ENCODE data around the gene GGA1.

The GGA1 gene, protein sequence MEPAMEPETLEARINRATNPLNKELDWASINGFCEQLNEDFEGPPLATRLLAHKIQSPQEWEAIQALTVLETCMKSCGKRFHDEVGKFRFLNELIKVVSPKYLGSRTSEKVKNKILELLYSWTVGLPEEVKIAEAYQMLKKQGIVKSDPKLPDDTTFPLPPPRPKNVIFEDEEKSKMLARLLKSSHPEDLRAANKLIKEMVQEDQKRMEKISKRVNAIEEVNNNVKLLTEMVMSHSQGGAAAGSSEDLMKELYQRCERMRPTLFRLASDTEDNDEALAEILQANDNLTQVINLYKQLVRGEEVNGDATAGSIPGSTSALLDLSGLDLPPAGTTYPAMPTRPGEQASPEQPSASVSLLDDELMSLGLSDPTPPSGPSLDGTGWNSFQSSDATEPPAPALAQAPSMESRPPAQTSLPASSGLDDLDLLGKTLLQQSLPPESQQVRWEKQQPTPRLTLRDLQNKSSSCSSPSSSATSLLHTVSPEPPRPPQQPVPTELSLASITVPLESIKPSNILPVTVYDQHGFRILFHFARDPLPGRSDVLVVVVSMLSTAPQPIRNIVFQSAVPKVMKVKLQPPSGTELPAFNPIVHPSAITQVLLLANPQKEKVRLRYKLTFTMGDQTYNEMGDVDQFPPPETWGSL

DNA sequence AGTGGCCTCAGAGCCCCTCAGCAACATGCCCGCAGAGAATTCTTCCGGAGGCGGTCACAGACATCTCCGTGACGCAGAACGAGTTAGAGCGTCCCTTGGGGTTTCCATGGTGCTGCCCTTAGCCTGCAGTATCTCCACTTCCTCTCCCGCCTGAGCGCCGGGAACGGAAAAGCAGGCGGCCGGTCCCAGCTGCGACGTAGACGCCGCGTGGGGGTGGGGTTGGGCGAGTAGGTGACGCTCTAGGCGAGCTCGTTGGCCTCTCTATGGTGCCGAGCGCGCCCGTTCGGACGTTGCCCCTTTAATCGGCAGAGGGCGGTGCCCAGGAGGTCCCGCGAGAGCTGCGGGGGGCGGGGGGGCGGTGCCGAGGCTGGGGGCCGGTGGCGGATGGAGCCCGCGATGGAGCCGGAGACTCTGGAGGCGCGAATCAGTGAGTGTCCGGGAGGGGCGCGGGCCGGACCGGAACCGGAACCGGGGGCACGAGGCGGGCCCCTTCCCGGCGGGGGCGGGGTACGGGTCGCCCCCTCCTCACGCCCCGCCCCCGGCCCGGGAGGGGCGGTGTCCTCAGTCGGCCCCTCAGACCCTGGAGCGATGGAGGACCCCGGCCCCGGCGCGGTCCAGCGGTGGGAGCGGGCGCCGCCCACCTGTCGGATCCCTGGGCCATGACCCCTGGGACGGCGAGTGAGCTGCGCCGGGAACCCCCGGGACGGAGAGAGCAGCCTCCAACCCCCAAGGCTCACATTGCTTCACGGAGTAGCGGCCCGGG, at the start of gene GGA1:
Gene GGA1, plus strand, starts transcription at position 358 of the 763 bp plus-strand sequence. Its CDS starts 27 bp downstream, at position 385.
- H3K4me1 ChIP-seq (ENCODE audit: insufficient read depth, low read length) = peaks cover 42% of the 10 kb centered on the region
- no peaks in the 10 kb centered on the region for H3K36me3 ChIP-seq (ENCODE audit: insufficient read depth, low read length)
- H3K4me3 ChIP-seq (ENCODE audit: low read depth in 1 of 2, low read length in 2 of 2) = peak within 1 kb of the TSS; percentile 62 to 81
- peak within 1 kb of the TSS; percentile 78 for H3K9ac ChIP-seq (ENCODE audit: low read length)
- H3K9me3 ChIP-seq (ENCODE audit: low read length) = no peaks in the 10 kb centered on the region
- H3K27me3 ChIP-seq (ENCODE audit: control insufficient read depth in 1 of 2, insufficient read depth in 2 of 2, low read length in 2 of 2) = no peaks in the 10 kb centered on the region
- peak within 1 kb of the TSS; percentile 89 for H3K27ac ChIP-seq (ENCODE audit: low read depth, low read length)

DNA sequence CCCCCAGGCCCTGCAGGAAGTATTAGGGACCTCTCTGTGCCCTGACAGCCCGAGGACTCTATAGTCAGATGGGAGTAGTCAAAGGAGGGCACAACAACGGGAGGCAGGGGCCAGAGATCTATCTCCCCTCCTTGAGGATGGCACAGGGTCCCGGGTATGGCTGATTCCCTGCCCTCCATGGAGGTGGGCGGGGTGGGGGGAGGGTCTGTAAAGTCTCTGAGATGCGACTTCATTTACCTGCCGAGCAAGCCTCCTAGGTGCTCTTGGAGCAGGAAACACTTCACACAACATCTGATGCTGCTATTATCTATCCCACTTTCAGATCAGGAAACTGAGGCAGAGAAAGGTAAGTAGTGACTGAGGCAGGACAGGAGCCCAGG, 49.1 kb upstream of the GGA1 start:
- Histone ChIP-seq H3K4me3 (ENCODE audit: low read depth in 1 of 2, low read length in 2 of 2) (peak overlapping the region in 1 of 2 donors; percentile 43), H3K9me3 (ENCODE audit: low read length) (no peaks in the 10 kb centered on the region), H3K27ac (ENCODE audit: low read depth, low read length) (peak overlapping the region; percentile 59), H3K4me1 (ENCODE audit: insufficient read depth, low read length) (peaks cover 32% of the 10 kb centered on the region), H3K36me3 (ENCODE audit: insufficient read depth, low read length) (no peaks in the 10 kb centered on the region), H3K9ac (ENCODE audit: low read length) (peak overlapping the region; percentile 78), H3K27me3 (ENCODE audit: control insufficient read depth in 1 of 2, insufficient read depth in 2 of 2, low read length in 2 of 2) (peaks cover 0 to 3% of the 10 kb centered on the region in 2 donors)

DNA sequence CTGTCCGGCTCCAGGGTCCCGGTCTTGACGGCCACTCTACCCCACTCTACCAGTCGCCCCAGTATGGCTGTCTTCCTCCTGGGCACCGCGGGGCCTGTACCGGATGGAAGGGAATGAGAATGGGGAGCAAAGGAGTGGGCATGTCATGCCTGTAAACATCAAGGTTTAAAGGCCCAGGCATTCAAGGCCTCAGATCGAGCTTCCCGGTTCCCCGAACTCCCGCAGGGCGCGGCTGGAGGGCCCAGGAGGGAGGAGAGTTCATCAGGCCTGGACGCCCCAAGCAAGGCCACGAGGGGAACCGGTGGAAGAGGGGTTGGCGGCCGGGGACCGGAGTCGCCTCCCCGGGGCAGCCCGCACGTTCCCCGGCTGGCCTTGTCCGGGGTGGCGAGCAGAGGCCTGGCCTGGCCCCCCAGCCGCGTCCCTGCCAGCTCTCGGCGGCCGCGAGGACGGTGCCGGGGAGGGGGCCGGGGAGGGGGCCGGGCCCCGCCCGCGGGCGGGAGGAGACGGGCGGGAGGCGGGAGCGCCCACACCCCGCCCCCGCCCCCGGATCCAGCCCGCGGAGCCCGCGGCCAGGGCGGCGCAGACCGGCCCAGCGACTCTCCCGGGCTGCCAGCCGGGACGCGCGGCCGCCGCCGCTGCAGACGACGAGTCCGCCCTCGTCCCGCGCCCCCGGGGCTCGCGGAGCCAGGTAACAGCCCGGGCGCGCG, 48.6 kb upstream of the GGA1 start, which contains the start of gene CDC42EP1:
Gene CDC42EP1, plus strand, starts transcription at position 580 of the 707 bp plus-strand sequence. CDS start 5,870 bp downstream, outside the sequence.
- peaks cover 0 to 3% of the 10 kb centered on the region in 2 donors for H3K27me3 ChIP-seq (ENCODE audit: control insufficient read depth in 1 of 2, insufficient read depth in 2 of 2, low read length in 2 of 2)
- no peaks in the 10 kb centered on the region for H3K36me3 ChIP-seq (ENCODE audit: insufficient read depth, low read length)
- H3K9ac ChIP-seq (ENCODE audit: low read length) = peak within 1 kb of the TSS; percentile 82
- H3K4me3 ChIP-seq (ENCODE audit: low read depth in 1 of 2, low read length in 2 of 2) = peak within 1 kb of the TSS; percentile 44 to 78
- peaks cover 32% of the 10 kb centered on the region for H3K4me1 ChIP-seq (ENCODE audit: insufficient read depth, low read length)
- H3K27ac ChIP-seq (ENCODE audit: low read depth, low read length) = peak within 1 kb of the TSS; percentile 90
- no peaks in the 10 kb centered on the region for H3K9me3 ChIP-seq (ENCODE audit: low read length)

DNA sequence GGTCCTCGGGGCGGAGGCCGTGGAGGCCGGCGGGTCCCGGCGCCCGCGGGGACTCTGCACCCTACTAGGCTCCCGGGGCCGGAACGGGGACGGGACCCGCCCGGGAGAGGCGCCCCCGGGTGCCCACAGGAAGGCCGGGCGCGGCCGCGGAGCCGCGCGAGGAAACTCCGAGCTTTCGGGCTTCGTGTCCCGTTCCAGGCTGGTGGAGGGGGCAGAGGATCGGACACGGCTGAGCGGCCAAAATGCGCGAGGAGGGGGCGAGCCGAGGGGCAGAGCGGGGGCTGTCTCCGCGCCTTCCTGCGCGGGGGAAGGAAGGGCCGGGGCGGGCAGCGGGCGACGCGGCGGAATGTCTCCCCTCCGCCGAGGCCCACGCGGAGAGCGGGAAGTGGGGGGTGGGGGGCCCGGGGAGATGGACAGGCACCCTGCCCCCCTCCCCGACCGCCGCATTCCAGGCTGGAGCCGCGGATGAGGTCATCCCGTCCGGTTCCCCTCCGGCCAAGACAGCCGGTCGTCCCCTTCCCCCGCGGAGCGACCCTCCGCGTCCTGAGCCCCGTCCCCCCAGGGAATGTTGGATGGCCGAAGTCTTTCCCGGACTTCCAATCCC, 47.9 kb upstream of the GGA1 start:
- Histone ChIP-seq H3K4me3 (ENCODE audit: low read depth in 1 of 2, low read length in 2 of 2) (peak overlapping the region; percentile 44 to 78), H3K9ac (ENCODE audit: low read length) (peak overlapping the region; percentile 82), H3K4me1 (ENCODE audit: insufficient read depth, low read length) (peaks cover 32% of the 10 kb centered on the region), H3K27me3 (ENCODE audit: control insufficient read depth in 1 of 2, insufficient read depth in 2 of 2, low read length in 2 of 2) (peaks cover 0 to 3% of the 10 kb centered on the region in 2 donors), H3K9me3 (ENCODE audit: low read length) (no peaks in the 10 kb centered on the region), H3K36me3 (ENCODE audit: insufficient read depth, low read length) (no peaks in the 10 kb centered on the region), H3K27ac (ENCODE audit: low read depth, low read length) (peak overlapping the region; percentile 90)

DNA sequence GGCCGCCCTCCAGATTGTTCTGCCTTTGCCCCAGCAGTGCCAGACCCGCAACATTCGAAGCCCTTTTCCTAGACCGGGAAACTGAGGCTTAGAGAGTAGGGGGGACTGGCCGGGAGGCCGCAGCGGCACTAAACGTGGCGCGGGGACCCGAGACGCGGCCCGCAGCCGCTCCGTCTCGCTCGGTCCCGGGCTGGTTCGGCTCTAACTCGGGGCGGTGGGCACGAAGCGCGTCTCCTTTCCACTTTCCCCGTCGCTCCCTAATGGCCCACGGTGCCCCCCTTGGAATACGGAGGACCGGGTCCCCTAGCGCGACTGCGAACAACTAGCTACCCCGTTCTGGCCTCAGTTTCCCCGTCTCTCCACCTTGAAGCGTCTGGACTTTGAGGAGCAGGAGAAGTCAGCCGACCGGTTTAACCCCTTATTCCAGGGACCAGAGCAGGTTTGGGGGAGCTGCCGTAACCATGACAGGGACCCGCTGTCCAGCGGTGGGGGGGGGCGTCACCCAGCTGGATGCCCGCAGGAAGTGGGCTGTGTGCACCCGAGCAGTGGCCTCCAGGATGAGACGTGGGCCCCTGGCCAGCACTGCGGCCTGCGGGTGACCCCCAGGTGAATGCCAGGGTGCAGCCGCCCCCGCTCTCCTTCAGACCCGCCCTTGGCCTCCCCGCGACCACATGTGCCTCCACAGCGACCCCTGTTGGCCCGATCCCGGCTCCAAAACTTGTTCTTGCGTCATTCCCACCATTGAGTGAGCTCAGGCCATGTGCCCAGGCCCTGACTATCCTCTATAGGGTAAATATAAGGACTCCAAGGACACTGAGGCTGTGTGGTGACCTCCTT, 47.2 kb upstream of the GGA1 start:
- Histone ChIP-seq H3K4me1 (ENCODE audit: insufficient read depth, low read length) (peaks cover 37% of the 10 kb centered on the region), H3K36me3 (ENCODE audit: insufficient read depth, low read length) (no peaks in the 10 kb centered on the region), H3K9ac (ENCODE audit: low read length) (peak overlapping the region; percentile 82), H3K27me3 (ENCODE audit: control insufficient read depth in 1 of 2, insufficient read depth in 2 of 2, low read length in 2 of 2) (peaks cover 0 to 3% of the 10 kb centered on the region in 2 donors), H3K27ac (ENCODE audit: low read depth, low read length) (peak overlapping the region; percentile 90), H3K9me3 (ENCODE audit: low read length) (no peaks in the 10 kb centered on the region), H3K4me3 (ENCODE audit: low read depth in 1 of 2, low read length in 2 of 2) (peak overlapping the region; percentile 44 to 78)

DNA sequence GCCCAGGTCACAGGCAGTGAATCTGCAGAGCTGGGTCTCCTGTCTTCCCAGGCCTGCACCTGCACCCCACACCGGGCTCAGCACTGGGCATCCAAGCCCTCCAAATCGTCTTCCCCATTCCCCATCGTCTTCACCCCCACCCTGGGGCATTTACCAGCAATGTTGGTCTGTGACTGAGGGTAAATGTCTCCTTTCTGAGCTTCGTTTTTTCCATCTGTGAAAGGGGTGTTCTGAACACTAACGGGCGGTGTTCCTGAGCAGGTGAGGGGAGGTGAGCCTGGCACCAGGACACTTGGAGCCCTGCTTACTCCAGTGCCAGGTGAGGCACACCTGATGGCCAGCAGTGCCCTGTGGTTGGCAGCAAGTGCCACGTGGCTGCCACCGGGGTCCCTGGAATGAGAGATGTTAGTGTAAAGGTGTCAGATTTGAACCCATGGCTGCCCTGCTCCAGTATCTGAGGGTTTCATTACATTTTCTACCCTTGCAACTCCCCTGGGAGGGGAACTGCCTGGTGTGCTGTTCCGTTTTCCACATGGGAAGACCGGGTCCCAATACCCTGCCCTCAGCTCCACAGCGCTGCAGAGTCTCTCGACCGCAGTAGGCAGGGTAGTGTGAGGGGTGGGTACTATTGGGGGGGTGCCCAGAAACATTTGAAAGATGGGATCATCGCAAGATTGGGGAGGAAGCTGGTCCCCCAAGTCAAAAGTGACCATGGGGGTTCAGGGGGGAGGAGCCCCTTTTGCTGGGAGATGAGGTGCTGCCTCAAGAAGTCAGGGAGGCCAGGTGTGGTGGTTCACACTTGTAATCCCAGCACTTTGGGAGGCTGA, 46.4 kb upstream of the GGA1 start:
- peak overlapping the region; percentile 90 for H3K27ac ChIP-seq (ENCODE audit: low read depth, low read length)
- peaks cover 45% of the 10 kb centered on the region for H3K4me1 ChIP-seq (ENCODE audit: insufficient read depth, low read length)
- H3K9me3 ChIP-seq (ENCODE audit: low read length) = no peaks in the 10 kb centered on the region
- peak overlapping the region in 1 of 2 donors; percentile 78 for H3K4me3 ChIP-seq (ENCODE audit: low read depth in 1 of 2, low read length in 2 of 2)
- H3K27me3 ChIP-seq (ENCODE audit: control insufficient read depth in 1 of 2, insufficient read depth in 2 of 2, low read length in 2 of 2) = peaks cover 0 to 3% of the 10 kb centered on the region in 2 donors
- H3K36me3 ChIP-seq (ENCODE audit: insufficient read depth, low read length) = peaks cover 7% of the 10 kb centered on the region
- H3K9ac ChIP-seq (ENCODE audit: low read length) = peak overlapping the region; percentile 82

DNA sequence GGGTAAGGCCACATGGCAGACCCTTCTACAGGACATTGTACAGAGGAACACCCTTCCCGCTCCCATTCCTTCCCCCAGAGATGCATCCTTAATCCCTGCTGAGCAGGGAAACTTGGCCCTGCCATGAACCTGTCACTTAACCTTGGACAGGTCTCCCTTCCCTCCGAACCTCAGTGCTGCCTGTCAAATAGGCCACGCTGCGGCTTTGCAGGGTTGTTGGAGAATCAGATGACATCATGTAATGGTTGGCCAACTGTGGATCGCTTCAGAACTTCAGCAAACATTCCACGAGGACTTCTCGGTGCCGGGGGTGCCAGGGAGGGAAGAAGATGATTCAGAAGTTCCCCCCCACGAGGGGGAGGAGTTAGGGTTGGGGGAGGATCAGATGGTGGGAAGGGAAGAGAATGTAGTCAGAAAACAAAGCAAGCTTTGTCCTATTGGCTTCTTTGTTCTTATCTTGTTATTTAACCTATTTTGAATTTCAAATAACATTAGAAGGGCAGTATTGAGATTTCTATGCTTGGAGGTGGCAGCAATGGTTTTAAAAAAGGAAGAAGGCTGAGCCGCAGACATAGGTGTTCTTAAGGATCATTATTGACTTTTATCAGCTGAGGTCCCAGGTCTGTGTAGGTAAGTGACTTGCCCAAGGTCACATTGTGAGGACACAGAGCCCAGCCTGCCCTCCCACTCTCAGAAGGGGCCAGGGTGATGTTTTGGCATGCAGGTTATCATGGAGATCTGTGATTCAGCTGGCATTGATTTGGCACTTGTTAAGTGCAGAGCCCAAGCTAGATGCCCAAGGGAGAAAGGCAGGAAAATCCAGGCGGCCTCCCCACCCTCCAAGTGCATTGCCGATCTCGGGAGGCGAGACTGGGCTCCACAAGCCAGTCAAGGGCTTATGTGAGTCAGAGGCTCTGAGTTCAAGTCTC, 45.2 kb upstream of the GGA1 start:
- Histone ChIP-seq H3K27me3 (ENCODE audit: control insufficient read depth in 1 of 2, insufficient read depth in 2 of 2, low read length in 2 of 2) (peaks cover 0 to 3% of the 10 kb centered on the region in 2 donors), H3K9me3 (ENCODE audit: low read length) (no peaks in the 10 kb centered on the region), H3K27ac (ENCODE audit: low read depth, low read length) (no peak overlapping the region), H3K4me1 (ENCODE audit: insufficient read depth, low read length) (peaks cover 51% of the 10 kb centered on the region), H3K4me3 (ENCODE audit: low read depth in 1 of 2, low read length in 2 of 2) (peak overlapping the region in 1 of 2 donors; percentile 13), H3K36me3 (ENCODE audit: insufficient read depth, low read length) (peaks cover 11% of the 10 kb centered on the region), H3K9ac (ENCODE audit: low read length) (no peak overlapping the region)

DNA sequence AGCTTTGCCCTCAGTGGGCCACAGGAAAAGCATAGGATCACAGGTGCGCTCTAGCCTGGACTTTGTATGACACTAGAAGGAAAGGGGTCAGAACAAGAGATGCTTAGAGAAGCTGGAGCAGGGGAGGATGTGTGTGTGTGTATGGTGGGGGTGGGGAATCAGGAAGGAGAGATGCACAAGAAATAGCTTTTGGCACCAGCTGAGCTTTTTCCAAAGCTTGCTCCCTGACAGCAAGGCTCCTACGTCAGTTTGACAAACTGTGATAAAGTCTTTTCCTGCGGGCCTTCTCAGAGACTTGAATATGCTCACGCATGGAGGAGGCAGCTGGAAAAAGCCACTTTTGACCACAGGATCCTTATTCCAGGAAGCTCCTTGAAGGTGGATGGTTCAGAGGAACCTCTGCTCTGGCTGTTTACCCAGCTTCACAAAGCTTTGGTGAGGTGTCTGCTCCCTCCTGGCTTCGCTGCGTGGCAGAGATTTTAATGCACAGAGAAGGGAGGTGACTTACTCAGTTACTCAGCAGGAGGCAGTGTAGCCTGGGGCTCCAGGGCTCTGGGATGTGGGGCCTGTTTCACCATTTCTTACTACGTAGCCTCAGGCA, 44.4 kb upstream of the GGA1 start:
- Histone ChIP-seq H3K9me3 (ENCODE audit: low read length) (no peaks in the 10 kb centered on the region), H3K27ac (ENCODE audit: low read depth, low read length) (peak overlapping the region; percentile 34), H3K9ac (ENCODE audit: low read length) (no peak overlapping the region), H3K27me3 (ENCODE audit: control insufficient read depth in 1 of 2, insufficient read depth in 2 of 2, low read length in 2 of 2) (peaks cover 0 to 3% of the 10 kb centered on the region in 2 donors), H3K4me1 (ENCODE audit: insufficient read depth, low read length) (peaks cover 51% of the 10 kb centered on the region), H3K36me3 (ENCODE audit: insufficient read depth, low read length) (peaks cover 11% of the 10 kb centered on the region), H3K4me3 (ENCODE audit: low read depth in 1 of 2, low read length in 2 of 2) (peak overlapping the region in 1 of 2 donors; percentile 13)
